MM.1S (cell line): ENCODE results near the gene SPC24.

ENCODE experiments used
- DNase-seq: peaks from one replicate; pipeline ENCODE4 v3.0.0-alpha.2; 2015
- H2AFZ ChIP-seq: fragments of 300-600 bp; sonication (generic); 2 replicates; pipeline ENCODE4 v1.6.0; 2016; ENCODE audit warnings: antibody characterized with exemption, low read length
- H3F3A ChIP-seq: fragments of 300-600 bp; sonication (generic); 2 replicates; pipeline ENCODE4 v1.6.1; 2016; ENCODE audit warnings: mild to moderate bottlenecking, antibody characterized with exemption, low read length, moderate library complexity, mixed read lengths; ENCODE audit not compliant: insufficient read depth
- H3K27ac ChIP-seq: fragments of 300-600 bp; sonication (generic); 2 replicates; pipeline ENCODE4 v1.5.1; 2016; ENCODE audit warnings: mild to moderate bottlenecking, low read length
- H3K27me3 ChIP-seq: fragments of 300-600 bp; sonication (generic); replicated peaks from 2 replicates; pipeline ENCODE4 v1.6.0; 2016; ENCODE audit warnings: low read length; ENCODE audit not compliant: insufficient read depth
- H3K36me3 ChIP-seq: fragments of 300-600 bp; sonication (generic); replicated peaks from 2 replicates; pipeline ENCODE4 v1.6.1; 2016; ENCODE audit warnings: mild to moderate bottlenecking, low read length, mixed read lengths; ENCODE audit not compliant: insufficient read depth
- H3K4me1 ChIP-seq: fragments of 300-600 bp; sonication (generic); 2 replicates; pipeline ENCODE4 v1.6.1; 2016; ENCODE audit warnings: low read length, mixed read lengths
- H3K4me2 ChIP-seq: fragments of 300-600 bp; sonication (generic); 2 replicates; pipeline ENCODE4 v1.6.0; 2016; ENCODE audit warnings: low read depth, low read length
- H3K4me3 ChIP-seq: fragments of 300-600 bp; sonication (generic); 2 replicates; pipeline ENCODE4 v1.5.1; 2016; ENCODE audit warnings: low read length, mixed read lengths
- H3K79me2 ChIP-seq: fragments of 300-600 bp; sonication (generic); 2 replicates; pipeline ENCODE4 v1.6.1; 2016; ENCODE audit warnings: mixed run types, low read length, mixed read lengths
- H3K9ac ChIP-seq: fragments of 300-600 bp; sonication (generic); 2 replicates; pipeline ENCODE4 v1.6.1; 2016; ENCODE audit warnings: low read length, mixed read lengths
- H3K9me2 ChIP-seq: fragments of 300-600 bp; sonication (generic); replicated peaks from 2 replicates; pipeline ENCODE4 v1.6.1; 2016; ENCODE audit warnings: mild to moderate bottlenecking, low read length, mixed read lengths; ENCODE audit not compliant: insufficient read depth
- H3K9me3 ChIP-seq: fragments of 300-600 bp; sonication (generic); replicated peaks from 2 replicates; pipeline ENCODE4 v1.6.1; 2016; ENCODE audit warnings: mild to moderate bottlenecking, low read length, mixed read lengths; ENCODE audit not compliant: insufficient read depth
- H4K20me1 ChIP-seq: fragments of 300-600 bp; sonication (generic); 2 replicates; pipeline ENCODE4 v1.6.1; 2016; ENCODE audit warnings: mild to moderate bottlenecking, low read length, moderate library complexity, mixed read lengths; ENCODE audit not compliant: insufficient read depth
- CTCF ChIP-seq: fragments of 300-600 bp; sonication (generic); IDR thresholded peaks from 2 replicates; pipeline ENCODE4 v1.5.1; 2016; ENCODE audit warnings: antibody characterized with exemption, low read length, mixed read lengths
- EZH2 ChIP-seq: fragments of 300-600 bp; sonication (generic); optimal IDR thresholded peaks from 2 replicates; pipeline ENCODE3; 2017; ENCODE audit warnings: low read depth, mild to moderate bottlenecking, antibody characterized with exemption, low read length, mixed read lengths
- EZH2phosphoT487 ChIP-seq: fragments of 300-600 bp; sonication (generic); IDR thresholded peaks from 2 replicates; pipeline ENCODE4 v1.6.1; 2018; ENCODE audit warnings: antibody characterized with exemption, low read length

The SPC24 gene

GRCh38 chr19:11198769-11199424 is 43.3 kb upstream of the SPC24 start:
- Histone ChIP-seq H2AFZ (no peak overlapping the region), H3K9me3 (no peaks in the 10 kb centered on the region), H3K9me2 (no peaks in the 10 kb centered on the region), H3K79me2 (0 out of 2 replicates have a peak, but pooled peaks cover 3% of the 10 kb centered on the region), H3K4me2 (no peak overlapping the region), H3K27me3 (no peaks in the 10 kb centered on the region), H3K4me1 (0 out of 2 replicates have a peak, but pooled peaks cover 3% of the 10 kb centered on the region), H3K9ac (no peak overlapping the region), H3K36me3 (no peaks in the 10 kb centered on the region), H3K4me3 (no peak overlapping the region), H3K27ac (no peak overlapping the region), H4K20me1 (no peaks in the 10 kb centered on the region), H3F3A (peaks cover 5% of the 10 kb centered on the region; the same call in 1 of the 2 replicates)
- TF ChIP-seq CTCF, result no peak
- no peak for TF ChIP-seq EZH2phosphoT487
- no peak for TF ChIP-seq EZH2
- DNase-seq, result no peak

- H3K27ac ChIP-seq, result peak overlapping the region; percentile 57; the same call in 1 of the 2 replicates
- 0 out of 2 replicates have a peak, but pooled peaks cover 3% of the 10 kb centered on the region for H3K79me2 ChIP-seq
- no peak for DNase-seq
- peak overlapping the region; percentile 58 for H3K4me3 ChIP-seq
- H2AFZ ChIP-seq, result peak overlapping the region; percentile 81
- no peaks in the 10 kb centered on the region for H4K20me1 ChIP-seq
- peak overlapping the region; percentile 79; the same call in 1 of the 2 replicates for H3K4me2 ChIP-seq
- peaks cover 5% of the 10 kb centered on the region; the same call in 1 of the 2 replicates for H3F3A ChIP-seq
- no peaks in the 10 kb centered on the region for H3K27me3 ChIP-seq
- no peaks in the 10 kb centered on the region for H3K9me3 ChIP-seq
- TF ChIP-seq EZH2, result no peak
- no peak; the same call in 1 of the 2 replicates for TF ChIP-seq CTCF
- 0 out of 2 replicates have a peak, but pooled peaks cover 3% of the 10 kb centered on the region for H3K4me1 ChIP-seq
- no peaks in the 10 kb centered on the region for H3K9me2 ChIP-seq
- no peaks in the 10 kb centered on the region for H3K36me3 ChIP-seq
- peak overlapping the region; percentile 54 for H3K9ac ChIP-seq
These were observed 42.6 kb upstream of the SPC24 start for GRCh38 chr19:11198175-11198534.

- peak; percentile 32 for TF ChIP-seq CTCF
- no peak for TF ChIP-seq EZH2phosphoT487
- Histone ChIP-seq H3K79me2 (0 out of 2 replicates have a peak, but pooled peaks cover 3% of the 10 kb centered on the region), H3F3A (peaks cover 5% of the 10 kb centered on the region; the same call in 1 of the 2 replicates), H3K27me3 (no peaks in the 10 kb centered on the region), H3K4me1 (0 out of 2 replicates have a peak, but pooled peaks cover 3% of the 10 kb centered on the region), H3K4me2 (peak within 1 kb of the TSS; percentile 98), H4K20me1 (no peaks in the 10 kb centered on the region), H3K9ac (peak within 1 kb of the TSS; percentile 79), H3K9me2 (no peaks in the 10 kb centered on the region), H2AFZ (peak within 1 kb of the TSS; percentile 85), H3K9me3 (no peaks in the 10 kb centered on the region), H3K4me3 (peak within 1 kb of the TSS; percentile 85), H3K27ac (peak within 1 kb of the TSS; percentile 57; the same call in 1 of the 2 replicates), H3K36me3 (no peaks in the 10 kb centered on the region)
- peak; percentile 85 for DNase-seq
These were observed 42.0 kb upstream of the SPC24 start, which contains the start of gene KANK2 for GRCh38 chr19:11197291-11198174. TSS of gene KANK2 (minus strand) at chr19:11197545. CDS start at chr19:11194511, 3,034 bp downstream.
